ENCODE results near the gene EED.

- no peak for TF ChIP-seq CTCF (IDR thresholded peaks at IDR 0.05; ENCODE audit: low read depth, low read length, poor library complexity, severe bottlenecking)
- no peak for TF ChIP-seq EZH2phosphoT487 (IDR thresholded peaks at IDR 0.05; ENCODE audit: borderline replicate concordance, low read length)
These were observed 31.2 kb downstream of the EED start for GRCh38 chr11:86275493-86276370.

Measured in DOHH2 (cell line).